ENCODE measurements around the gene ACAN.

ACAN gene

DNA sequence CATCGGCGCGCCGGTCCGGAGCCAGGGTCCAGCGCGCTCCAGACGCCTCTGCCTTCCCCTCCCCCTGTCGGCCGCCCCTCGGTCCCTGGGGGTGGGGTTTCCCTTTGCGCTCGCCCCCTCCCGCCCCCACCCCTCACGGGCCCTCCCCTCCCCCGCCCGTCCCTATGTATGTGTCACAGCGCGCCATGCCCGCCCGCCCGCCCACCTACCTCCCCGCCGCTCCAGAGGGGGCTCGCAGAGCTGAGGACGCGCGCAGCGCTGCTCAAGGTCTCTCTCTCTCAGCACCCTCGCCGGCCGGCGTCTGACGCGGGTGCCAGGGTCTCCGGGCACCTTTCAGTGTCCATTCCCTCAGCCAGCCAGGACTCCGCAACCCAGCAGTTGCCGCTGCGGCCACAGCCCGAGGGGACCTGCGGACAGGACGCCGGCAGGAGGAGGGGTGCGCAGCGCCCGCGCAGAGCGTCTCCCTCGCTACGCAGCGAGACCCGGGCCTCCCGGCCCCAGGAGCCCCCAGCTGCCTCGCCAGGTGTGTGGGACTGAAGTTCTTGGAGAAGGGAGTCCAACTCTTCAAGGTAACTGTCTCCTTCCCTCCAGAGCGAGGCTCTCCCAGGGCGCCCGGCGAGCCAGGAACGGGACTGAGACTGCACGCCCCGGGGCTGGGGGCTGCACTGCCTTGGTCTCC is at the start of gene ACAN:
TSS of gene ACAN (plus strand) at position 196 of the 679 bp plus-strand sequence. CDS start 32,771 bp downstream, outside the sequence.
- no peak for DNase-seq (ENCODE audit: extremely low read depth in 1 of 2, low read depth in 1 of 2)

DNA sequence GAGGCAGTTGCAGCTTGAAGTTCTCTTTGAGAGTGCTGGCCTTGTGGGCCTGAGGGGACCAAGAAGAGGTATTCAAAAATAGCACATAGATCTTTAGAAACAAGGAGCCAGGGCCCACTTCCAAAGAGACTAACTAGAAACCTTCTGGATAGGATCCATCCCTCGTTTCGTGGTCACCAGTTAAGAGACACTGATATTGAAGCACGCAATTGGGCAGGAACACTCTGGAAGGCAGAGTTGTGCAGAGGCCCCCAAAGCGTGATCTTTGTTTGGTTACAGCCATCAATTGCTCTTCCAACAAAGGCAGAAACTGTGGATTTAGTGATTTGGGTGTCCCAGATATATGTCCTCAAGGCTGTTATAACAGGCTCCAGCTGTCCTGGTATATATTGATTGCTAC is 46.7 kb upstream of the ACAN start:
- no peak for DNase-seq (ENCODE audit: extremely low read depth in 1 of 2, low read depth in 1 of 2)

DNA sequence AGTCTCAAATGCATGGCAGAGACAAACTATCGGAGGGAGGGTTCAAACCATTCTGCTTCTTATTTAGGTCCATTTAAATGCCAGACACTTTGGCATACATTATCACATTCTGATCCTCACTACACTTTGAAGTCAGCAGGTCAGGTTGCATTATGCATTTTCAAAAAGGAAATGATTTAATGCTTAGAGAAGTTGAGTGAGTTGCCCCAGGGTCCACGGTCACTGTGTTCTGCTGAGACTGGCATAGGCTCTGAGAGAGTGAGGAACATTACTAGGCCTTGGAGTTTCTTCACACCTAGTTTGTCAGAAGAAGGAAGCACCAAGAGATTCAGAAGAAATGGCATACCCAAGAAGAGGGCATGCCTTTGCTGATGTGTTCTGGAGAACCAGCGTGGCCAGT is 46.3 kb upstream of the ACAN start:
- no peak for DNase-seq (ENCODE audit: extremely low read depth in 1 of 2, low read depth in 1 of 2)

DNA sequence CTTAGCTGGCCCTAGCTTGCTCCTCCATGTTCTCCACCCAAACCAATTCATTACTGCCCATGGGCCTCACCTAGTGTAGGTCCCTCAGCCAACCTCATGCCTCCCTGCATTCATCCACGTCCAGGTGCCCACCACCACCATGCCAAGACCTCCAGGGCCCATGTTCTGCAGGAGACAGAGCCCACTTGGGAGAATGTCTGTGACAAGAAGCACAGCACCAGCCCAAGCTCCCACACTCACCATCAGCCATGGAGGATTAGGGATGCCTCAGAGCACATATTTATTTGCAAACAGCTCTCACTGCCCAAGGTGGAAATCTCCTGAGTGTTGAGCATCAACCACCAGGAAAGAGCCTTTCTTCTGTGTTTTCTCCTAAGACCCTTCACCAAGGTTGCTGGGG is 43.4 kb upstream of the ACAN start:
- DNase-seq (ENCODE audit: extremely low read depth in 1 of 2, low read depth in 1 of 2), result no peak

DNA sequence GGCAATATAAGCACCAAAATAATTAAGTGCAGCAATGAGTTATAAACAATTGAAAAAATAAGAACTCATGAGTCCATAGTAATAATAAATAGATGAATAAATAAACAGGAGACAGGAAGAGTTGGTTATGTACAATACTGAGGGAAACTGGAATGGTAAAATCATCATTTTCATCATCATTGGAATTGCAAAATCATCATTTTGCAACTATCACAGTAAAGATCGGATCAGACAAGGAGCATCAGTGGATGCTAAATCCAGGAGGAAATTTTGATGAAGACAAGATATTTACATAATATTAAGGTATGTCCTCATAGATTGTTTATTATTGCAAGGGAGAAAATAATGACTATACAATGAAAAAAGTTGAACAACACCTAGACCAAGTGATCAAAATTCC is 38.8 kb upstream of the ACAN start:
- no peak for DNase-seq (ENCODE audit: extremely low read depth in 1 of 2, low read depth in 1 of 2)

DNA sequence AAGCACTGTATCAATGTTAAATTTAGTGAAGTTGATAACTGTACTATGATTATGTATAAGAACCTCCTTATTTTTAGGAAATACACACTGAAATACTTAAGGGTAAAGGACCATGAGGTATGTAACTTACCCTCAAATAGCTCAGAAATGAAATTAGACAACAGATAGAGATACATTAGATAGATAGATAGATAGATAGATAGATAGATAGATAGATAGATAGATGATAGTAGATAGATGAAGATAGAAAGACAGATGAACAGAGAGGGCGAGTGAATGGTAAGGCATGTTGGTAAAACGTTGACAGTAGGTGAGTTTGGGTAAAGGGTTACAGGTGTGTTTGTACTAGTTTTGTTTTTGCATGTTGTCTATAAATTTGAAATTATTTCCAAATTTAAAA is 38.0 kb upstream of the ACAN start:
- no peak for DNase-seq (ENCODE audit: extremely low read depth in 1 of 2, low read depth in 1 of 2)

DNA sequence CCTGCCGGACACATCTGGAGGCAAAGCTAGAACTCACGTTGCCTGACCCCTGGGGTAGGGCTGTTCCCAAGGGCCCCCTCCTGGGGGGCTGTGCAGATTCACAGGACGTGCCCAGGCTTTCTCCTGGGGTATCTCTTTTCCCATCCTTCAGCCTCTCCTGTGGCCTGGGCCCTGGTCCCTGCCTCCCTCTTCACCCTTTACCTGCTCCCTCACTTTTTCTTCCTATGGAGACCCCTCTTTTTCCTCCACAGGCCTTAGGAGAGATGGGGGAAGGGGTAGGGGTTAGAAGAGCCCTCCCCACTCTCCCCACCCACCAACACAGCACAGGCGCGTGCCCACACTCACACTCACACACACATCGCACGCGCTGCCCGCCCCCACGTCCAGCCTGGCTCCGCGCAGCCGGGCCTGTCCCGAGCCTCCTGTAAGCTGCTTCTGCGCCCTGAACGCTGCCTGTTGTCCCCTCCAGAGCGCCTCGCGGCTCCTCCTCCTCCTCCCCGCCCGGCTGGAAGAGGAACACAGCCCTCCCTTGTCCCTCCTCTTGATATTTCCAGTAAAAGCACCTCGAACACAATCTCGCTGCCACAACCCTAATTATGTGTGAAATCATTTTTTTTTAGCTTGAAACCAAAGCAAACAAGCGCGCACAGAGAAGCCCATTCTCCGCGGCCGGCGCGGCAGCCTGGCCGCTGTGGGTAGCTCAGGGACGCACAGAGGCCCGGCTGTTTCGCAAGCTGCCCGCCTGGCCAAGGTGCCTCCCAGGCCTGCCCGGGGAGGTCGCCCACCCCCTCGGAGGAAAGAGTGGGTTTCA is 33.9 kb upstream of the ACAN start:
- DNase-seq (ENCODE audit: extremely low read depth in 1 of 2, low read depth in 1 of 2), result no peak

DNA sequence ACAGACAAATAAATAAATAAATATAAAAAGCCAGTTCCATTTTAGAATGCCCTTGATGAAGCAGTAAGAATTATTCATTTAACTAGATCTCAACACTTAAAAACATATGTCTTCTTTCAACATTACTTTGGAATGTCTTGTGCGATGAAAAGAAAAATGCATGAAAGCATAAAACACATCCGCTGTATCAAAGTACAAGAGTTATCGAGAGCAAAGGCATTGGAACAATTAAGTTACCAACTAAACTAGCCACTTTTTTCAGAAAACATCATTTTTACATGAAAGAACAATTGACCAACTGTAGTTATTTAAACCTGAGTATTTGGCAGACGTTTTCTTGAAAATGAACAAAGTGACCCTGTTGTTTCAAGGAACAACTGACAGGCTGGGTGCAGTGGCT is 27.5 kb upstream of the ACAN start:
- DNase-seq (ENCODE audit: extremely low read depth in 1 of 2, low read depth in 1 of 2), result no peak

DNA sequence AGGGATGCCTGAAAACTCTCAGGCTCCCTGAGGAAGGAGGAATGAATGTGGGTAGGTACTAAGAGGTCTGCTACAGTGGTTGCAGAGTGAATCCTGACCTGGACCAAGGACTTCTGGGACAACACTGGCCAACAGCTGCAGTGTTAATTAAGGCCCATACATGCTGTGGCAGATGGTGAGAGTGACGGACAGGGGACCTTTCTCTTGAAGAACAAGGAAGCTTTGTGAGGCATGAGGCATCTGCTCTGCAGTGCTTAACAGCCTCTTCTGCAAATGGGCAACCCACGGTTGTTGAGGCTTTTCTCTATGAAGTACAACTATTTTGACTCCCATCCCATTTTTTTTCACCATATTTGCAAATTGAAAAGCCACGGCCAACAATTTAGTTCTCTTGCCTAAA is 26.6 kb upstream of the ACAN start:
- no peak for DNase-seq (ENCODE audit: extremely low read depth in 1 of 2, low read depth in 1 of 2)

DNA sequence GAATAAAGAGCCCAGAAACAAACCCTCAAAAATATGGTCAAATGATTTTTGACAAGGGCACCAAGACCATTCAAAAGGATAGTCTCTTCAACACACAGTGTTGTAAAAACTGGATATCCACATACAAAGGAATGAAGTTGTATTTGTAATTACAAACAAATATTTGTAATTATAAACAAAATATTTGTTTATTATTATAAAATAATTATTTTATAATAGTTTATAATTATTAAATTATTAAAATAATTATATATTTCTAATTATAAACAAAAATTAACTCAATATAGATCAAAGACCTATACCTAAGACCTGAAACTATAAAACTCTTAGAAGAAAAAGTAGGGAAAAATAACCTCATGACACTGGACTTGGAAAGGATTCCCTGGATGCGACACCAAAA is 23.3 kb upstream of the ACAN start:
- no peak for DNase-seq (ENCODE audit: extremely low read depth in 1 of 2, low read depth in 1 of 2)

DNA sequence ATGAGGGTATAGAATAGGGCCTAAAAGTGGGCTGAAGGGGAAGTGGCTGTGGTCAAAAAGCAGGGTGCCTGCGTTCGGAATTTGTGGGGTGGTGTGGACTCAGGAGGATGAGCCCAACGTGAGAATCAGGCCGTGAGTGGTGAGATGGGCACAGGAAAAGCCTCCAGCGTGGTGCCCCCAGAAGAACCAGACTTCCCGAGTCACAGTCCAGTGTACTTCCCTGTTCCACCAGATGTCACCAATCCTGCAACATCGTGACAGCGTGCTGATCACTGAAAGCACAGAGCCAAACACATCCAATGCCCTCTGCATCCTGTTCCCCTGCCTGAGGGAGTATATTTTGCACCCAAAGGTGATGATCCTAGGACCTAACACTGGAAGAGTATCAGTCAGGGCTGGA is 20.8 kb upstream of the ACAN start:
- no peak for DNase-seq (ENCODE audit: extremely low read depth in 1 of 2, low read depth in 1 of 2)

DNA sequence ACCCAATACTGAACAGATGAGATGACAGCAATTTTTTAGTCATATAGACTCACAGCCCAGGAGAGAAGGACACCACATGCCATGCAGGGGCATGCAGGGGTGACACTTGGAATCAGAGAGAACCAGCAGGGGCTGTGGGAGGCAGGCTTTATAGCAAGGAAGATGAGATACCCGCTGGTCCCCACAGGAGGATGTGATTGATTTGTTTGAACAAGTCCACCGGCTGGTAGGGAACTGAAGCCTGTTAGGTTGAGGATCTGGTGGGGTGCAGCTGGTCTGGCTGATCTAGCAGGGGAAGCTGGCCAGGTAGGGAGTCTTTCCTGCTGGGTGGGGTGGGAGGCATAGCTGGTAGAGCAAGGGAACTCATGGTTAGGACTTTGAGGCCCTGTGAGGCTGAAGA is 18.0 kb upstream of the ACAN start:
- DNase-seq (ENCODE audit: extremely low read depth in 1 of 2, low read depth in 1 of 2), result no peak

DNA sequence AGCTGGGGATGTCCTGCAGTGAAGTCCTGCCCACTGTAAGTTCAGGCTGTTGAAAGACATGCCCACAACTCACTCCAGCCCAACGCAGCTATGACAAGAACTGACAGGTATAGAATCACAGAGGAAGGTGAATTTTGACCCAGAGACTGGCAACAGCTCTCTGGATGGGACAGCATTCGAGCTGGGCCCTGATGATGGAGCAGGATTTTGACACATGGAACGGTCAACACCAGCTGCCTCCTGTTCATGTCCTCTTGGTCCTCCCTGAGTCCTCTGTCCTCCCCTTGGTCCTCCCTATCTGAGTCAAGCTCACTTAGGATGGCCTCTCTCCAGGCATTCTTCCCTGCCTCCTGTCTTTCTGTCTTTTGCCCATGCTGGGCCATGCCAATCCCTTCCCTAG is 15.2 kb upstream of the ACAN start:
- DNase-seq (ENCODE audit: extremely low read depth in 1 of 2, low read depth in 1 of 2), result no peak

DNA sequence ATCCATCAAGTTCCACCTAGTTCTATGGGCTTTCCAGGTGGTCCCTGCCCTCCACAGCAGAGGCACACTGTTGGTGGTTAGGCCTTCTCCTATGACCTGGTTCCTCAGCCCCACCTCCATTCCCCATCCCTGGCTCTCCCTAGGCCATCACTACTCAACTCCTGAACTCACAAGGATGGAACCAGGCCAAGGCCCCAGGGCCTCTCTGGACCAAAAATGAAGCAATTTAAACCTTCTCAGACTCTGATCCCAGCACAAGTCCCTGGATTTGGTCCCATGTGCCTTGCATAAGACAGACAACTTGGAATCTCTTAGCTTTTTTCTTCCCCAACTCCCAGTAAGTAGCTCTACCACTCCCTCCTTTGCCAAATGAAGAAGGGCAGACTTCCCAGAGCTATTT is 14.4 kb upstream of the ACAN start:
- no peak for DNase-seq (ENCODE audit: extremely low read depth in 1 of 2, low read depth in 1 of 2)

DNA sequence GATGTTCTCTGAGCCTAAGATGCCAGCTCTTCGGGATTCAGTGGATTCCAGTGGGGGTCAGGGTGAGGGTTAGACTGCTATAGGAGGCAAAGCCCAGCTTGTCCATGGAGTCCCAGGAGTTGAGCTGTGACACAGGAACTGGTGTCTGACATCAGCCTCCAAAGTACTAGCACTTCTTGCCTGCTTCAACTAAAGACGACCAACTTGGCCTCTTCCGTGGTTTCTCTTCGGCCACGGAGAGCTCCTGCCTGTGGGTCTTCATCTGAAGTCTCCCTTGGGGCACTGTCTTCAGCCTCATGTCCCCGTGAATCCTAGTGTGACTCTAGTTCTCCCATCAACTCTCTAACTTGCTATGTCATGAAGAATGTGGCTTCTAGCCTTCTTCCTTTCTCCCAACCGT is 12.8 kb upstream of the ACAN start:
- no peak for DNase-seq (ENCODE audit: extremely low read depth in 1 of 2, low read depth in 1 of 2)

DNA sequence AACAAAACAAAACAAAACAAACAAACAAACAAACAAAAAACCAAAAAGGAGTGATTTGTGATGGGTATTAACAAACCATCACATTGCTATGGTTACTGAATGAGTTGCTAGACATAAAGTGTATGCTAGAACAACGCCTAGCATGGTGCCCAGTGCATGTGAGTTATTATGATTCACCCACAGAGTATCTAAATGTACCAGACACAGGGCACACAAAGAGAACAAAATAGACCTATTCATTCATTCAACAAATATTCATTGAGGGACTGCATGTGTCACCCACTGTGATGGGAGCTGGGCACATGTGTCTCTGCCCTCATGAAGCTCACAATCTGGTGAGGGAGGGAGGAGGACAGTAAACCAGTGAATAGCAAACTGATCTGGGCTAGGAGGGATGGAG is 11.6 kb upstream of the ACAN start:
- no peak for DNase-seq (ENCODE audit: extremely low read depth in 1 of 2, low read depth in 1 of 2)

DNA sequence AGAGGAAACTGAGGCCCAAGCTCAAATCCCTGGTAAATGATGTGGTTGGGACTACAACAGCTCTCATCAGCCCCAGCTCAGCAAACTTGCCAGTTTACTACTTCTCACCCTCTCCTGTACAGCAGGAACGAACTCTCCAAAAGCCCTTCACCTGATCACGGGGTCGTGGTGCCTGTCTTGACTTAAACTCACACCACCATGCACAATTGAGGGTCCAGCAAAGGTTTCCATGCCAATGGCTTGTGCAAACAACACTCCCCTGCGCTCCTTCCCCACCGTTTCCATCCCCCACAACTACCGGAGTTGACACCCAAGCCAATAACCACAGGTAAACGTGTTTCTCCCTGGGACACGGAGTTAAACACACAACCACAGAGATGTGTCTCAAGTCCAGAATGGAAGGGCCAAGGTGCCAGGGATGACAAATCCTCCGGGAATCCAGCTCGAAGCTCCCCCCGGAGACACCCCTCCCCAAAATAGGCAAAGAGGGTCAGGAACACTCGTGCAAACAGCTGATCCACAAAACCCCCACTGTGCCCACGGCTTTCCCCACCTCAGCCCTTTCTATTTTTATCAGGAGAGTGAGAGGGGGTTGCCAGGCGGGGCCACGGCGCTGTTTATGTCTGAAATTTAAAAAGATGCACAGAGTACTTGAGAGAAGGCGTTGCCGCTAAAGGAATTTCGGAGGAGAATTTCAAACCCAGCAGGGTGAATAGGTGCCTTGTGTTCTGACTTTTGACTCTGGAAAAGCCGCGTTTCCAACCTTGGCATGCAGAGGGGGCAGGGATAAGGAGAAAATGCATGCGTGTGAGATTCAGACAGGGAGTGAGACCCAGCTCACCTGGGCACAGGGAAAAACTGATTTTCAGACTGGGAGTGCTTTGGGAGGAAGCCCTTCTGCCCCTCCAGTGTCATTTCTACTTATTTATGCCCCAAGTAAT is 10.6 kb upstream of the ACAN start:
- no peak for DNase-seq (ENCODE audit: extremely low read depth in 1 of 2, low read depth in 1 of 2)

DNA sequence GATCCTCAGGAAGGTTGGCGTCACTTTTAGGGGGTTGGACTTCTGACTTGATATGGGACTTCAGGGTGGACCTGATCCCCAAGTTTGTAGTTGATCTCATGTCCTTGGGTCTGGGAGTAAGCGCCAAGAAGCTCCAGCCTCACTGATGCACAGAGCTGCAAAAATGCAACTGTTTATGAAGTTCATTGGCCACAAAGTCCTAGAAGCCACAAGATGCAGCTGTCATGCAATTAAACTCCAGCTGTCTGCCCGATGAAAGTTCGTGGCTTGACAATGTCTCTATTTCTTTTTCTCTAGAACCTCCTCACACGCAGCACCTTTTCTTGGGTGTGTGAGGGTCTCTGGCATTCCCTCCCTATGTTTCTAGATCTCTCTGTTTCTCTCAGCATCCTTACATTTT is 9.2 kb upstream of the ACAN start:
- no peak for DNase-seq (ENCODE audit: extremely low read depth in 1 of 2, low read depth in 1 of 2)

DNA sequence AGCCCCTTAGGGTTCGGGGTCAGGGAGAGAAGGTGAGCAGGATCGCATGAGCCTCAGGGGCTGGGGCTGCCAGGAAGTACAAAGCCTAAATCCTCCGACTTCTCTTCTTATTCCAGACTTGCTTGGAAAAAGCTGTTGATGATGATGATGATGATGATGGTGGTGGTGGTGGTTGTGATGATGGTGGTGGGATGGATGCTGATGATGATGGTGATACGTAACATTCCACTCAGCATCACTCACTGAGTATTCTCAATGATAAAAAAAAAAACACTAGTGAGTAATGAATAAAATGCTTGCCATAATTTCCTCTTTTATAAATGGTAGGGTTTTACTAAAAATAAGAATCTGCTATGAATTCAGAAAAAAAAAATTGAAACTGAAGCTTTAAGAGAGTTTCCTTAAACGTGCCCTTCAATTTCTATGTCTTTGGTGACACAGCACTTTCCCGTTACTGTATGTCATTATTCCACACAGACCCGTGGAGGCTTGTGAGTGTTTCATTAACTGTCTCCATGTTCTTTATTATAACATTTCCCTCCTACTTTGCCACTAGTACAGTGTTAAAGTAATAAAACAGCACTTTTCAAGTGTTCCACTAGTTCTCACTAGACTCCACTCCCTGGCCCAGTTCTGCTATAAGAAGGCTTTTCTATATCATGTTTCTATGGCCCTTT is 5.4 kb upstream of the ACAN start:
- DNase-seq (ENCODE audit: extremely low read depth in 1 of 2, low read depth in 1 of 2), result no peak

DNA sequence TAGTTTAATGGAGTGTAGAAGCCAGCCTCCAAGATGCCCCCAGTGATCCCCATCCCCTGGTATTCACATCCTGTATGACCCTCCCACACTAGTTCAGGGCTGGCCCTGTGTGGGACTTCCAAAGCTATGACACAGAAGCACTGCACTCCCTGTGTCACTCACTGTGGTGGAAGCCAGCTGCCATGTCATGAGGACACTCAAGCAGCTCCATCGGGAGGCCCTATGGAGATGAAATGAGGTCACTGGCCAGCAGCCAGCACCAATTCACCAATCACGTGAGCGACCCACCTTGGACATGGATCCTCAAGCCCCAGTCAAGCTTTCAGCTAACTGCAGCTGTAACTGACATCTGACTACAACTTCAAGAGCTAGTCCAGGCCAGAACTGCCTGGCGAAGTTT is 3.9 kb upstream of the ACAN start:
- DNase-seq (ENCODE audit: extremely low read depth in 1 of 2, low read depth in 1 of 2), result no peak

DNA sequence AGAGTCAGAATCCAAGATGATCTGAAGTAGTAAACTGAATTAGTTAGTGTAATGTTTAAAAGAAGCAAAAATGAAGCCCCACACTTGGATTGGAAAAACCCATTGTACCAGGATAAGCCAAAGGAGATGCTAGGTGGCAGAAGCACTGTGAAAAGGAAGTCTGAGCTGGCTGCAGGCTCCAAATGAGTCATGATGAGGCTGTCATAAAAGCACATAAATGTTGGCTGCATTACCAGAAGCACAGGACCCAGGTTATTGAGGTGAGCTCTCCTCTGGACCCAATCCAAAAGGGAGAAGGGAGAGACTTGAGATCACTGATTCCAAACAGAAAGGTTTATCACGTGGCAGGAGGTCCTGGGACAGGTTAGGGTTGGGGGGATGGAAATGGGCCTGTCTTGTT is 3.2 kb upstream of the ACAN start:
- DNase-seq (ENCODE audit: extremely low read depth in 1 of 2, low read depth in 1 of 2), result no peak

Measured in stimulated activated CD8-positive, alpha-beta memory T cell treated with anti-CD3 and anti-CD28 coated beads, Interleukin-7, amount 100 ng/mL, for 48 hours (primary cell).